Measurements from ENCODE around the gene EMC6.

EMC6 gene

DNA sequence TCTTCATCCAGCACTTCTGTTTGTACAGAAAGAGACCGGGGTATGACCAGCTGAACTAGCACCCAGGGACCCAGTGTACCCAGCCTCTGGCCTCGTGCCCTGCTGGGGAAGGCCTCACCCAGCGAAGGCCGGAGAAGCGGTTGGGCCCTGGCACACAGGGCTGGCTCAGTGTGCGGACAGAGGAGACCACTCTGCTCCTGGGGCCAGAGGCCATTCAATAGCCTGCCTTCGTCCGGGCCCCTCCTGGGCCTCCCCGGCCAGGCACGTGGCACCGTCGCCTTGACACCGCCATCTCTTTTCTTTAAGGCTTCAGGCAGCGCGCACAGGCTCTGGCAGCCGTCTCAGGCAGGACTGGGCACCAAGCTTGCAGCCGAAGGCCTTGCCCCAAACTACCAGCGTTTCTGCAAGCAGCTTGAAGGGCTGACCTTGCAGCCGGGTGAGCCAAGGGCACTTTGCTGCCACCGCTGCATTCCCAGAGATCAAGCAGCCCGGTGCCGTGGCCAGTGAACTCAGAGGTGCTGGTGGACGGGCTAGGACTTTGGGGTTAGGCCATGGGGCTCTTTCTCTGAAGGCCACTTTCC lies 8.2 kb upstream of the EMC6 start:
- H3K4me3 ChIP-seq (ENCODE audit: low read length) = no peak overlapping the region
- TF ChIP-seq CTCF (conservative IDR thresholded peaks at IDR 0.05; ENCODE audit: low read length) = no peak
- DNase-seq (ENCODE audit: low read depth) = no peak

DNA sequence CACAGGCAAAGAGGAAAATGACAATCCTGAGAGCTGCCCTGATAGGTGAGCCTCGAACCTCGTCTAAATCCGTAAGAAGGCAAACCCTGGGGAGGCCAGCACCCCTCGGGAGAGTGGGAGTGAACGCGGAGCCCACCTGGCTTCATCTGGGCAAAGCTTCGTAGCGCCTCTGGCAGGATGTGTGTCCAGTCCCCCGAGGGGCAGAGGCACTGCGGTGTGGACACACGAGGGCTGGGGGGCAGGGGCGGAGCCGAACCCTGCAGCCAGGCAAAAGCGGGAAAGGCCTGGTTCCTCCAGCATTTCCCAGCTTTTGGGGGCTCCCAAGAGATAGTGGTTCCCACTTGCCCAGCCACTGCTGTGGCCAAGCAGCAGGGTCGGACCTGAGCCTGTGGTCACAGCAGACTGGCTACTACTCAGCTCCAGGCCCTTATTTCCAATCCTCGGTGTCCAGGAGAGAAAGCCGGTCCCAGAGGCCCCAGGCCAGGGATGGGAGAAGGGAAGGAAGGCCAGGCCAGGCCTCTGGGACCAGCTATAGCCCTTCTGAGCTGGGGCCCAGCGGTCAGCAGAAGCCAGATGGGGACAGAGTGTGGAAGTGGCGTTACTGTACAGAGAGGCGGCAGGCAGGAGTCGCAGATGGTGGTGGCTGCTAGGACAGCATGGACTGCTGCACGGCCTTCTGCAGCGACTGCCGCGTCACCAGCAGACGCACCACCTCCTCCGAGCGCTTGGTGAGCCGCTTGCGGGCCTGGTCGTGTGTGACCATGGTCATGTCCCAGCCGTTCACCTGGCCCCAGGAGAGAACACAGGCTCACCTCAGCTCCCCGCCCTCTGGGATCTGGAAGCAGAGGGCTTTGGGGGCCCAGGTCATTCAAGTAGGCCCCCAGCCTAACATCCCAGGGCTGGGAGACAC lies 5.3 kb upstream of the EMC6 start:
- no peak for DNase-seq (ENCODE audit: low read depth)
- no peak overlapping the region for H3K4me3 ChIP-seq (ENCODE audit: low read length)
- no peak for TF ChIP-seq CTCF (conservative IDR thresholded peaks at IDR 0.05; ENCODE audit: low read length)

GRCh38 chr17:3665834-3666233 lies 2.8 kb upstream of the EMC6 start:
- no peak for DNase-seq (ENCODE audit: low read depth)
- TF ChIP-seq CTCF (conservative IDR thresholded peaks at IDR 0.05; ENCODE audit: low read length) = no peak
- no peak overlapping the region; the same call in 1 of the 2 replicates for H3K4me3 ChIP-seq (ENCODE audit: low read length)

DNA sequence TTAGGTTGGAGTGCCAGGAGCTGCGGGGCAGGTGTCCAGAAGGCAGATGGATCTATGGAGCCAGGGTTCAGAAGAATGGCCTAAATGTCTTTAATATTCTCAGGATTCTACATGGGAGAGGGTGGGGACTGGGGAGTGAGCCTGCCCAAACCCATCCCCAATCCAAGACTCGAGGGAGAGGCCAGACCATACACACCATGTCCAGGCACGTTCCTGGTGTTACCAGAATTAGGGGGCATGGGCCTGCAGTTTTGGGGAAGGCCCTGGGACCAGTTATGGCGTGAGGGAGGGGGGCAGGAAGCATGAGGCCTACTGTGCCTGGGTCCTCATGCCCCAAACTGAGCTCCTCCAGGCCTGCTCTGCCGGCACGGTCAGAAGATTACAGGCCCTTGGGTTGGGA lies 2.1 kb upstream of the EMC6 start:
- no peak for DNase-seq (ENCODE audit: low read depth)
- peak overlapping the region; percentile 97 for H3K4me3 ChIP-seq (ENCODE audit: low read length)
- TF ChIP-seq CTCF (conservative IDR thresholded peaks at IDR 0.05; ENCODE audit: low read length) = no peak

DNA sequence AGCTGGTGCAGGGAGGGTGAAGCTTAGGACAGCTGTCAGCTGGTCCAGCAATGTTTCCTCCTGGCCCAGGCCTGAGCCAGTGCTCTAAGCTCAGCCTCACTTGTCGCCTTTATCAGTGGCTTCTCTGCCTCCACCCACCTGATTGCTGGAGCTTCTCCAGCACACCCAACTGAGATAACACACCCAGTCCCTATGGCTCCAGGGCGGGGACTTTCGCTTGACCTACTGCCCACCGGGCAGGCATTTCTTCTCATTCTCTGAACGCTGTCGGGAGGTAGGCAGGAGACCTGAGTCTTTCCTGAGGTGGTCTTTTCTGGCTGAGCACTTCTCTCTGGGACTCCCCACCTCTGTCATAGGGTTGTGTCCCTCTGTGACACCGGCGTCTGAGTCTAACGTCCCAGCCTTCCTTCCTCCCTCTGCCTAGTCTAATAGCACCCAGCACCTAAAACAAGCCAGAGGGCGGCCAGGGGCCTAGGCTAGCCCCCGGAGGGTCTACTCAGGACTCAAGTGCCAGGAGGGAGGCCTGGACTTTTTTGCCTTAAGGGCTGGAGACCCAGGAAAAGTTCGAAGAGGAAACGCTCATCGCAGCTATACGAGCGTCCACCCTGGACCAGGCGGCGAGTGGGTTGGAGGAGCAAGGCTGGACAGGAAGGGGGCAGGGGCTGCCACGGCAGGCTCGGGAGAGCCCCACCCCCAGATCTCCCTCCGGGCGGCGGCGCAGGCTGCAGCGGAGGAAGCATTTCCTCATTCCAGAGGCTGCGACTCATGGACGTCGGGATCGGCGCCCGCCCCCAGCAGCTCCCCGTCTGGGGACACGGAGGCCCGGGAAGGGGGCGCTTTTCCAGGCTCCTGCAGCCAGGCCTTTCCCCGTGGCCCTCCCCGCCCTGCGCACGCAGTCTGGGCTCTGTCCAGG lies 990 bp upstream of the EMC6 start:
- TF ChIP-seq CTCF (conservative IDR thresholded peaks at IDR 0.05; ENCODE audit: low read length) = no peak
- peak overlapping the region; percentile 97 for H3K4me3 ChIP-seq (ENCODE audit: low read length)
- DNase-seq (ENCODE audit: low read depth) = peak; percentile 94

- peak overlapping the region; percentile 89 for H3K4me3 ChIP-seq (ENCODE audit: low read length)
- TF ChIP-seq CTCF (conservative IDR thresholded peaks at IDR 0.05; ENCODE audit: low read length) = no peak
- DNase-seq (ENCODE audit: low read depth) = no peak
Measured at GRCh38 chr17:3669085-3669347, 404 bp downstream of the EMC6 start.
